ENCODE data around the gene TYROBP. TPM values are rescaled to one million over a fixed set of nuclear protein-coding genes. Genes with fewer than 3 reads are reported as not detected.

TYROBP gene
- total RNA-seq, 1 experiment from 2014 or later: not detected

- no peak overlapping the region for H3K23ac ChIP-seq (ENCODE audit: insufficient read length, low read depth, low read length)
- H3K36me3 Mint-ChIP-seq (ENCODE audit: insufficient read depth in 1 of 3, low read depth in 3 of 3): peaks cover under 1 to 10% (median 7%) of the 10 kb centered on the region in 3 experiments
- no peak overlapping the region for H4K5ac ChIP-seq (ENCODE audit: insufficient read length, low read depth, low read length)
- no peaks in the 10 kb centered on the region for H4K20me1 ChIP-seq (ENCODE audit: control insufficient read depth, insufficient read depth, insufficient read length)
- H3K79me2 ChIP-seq (ENCODE audit: insufficient read depth, low read length): no peaks in the 10 kb centered on the region
- no peak overlapping the region for H3K14ac ChIP-seq (ENCODE audit: insufficient read depth, low read length)
- no peak overlapping the region for H3K56ac ChIP-seq (ENCODE audit: insufficient read length, low read depth, low read length)
- no peak overlapping the region; a peak in 1 of 7 replicates for H3K27ac Mint-ChIP-seq
- H3K4me3 Mint-ChIP-seq: no peak overlapping the region; a peak in 1 of 5 replicates
- no peak overlapping the region for H2BK120ac ChIP-seq (ENCODE audit: low read depth, low read length, poor library complexity, severe bottlenecking)
- H3K9ac ChIP-seq (ENCODE audit: extremely low read depth, insufficient read length, low read length): no peak overlapping the region
- no peak overlapping the region for H3T11ph ChIP-seq (ENCODE audit: low read length)
- WGBS (ENCODE audit: extremely low coverage, insufficient read length, low lambda C conversion rate): no CpG with 5 or more reads among the region's 2 CpGs
- no peaks in the 10 kb centered on the region for H3K79me1 ChIP-seq (ENCODE audit: insufficient read depth, low read depth, low read length, poor library complexity, severe bottlenecking)
- H3K23me2 ChIP-seq (ENCODE audit: insufficient read length, low read depth, low read length, poor library complexity, severe bottlenecking): no peaks in the 10 kb centered on the region
- no peaks in the 10 kb centered on the region for H3K9me3 Mint-ChIP-seq
- TF ChIP-seq CTCF (conservative IDR thresholded peaks at IDR 0.05): no peak
- no peak overlapping the region for H2BK5ac ChIP-seq (ENCODE audit: insufficient read length, low read length)
- no peaks in the 10 kb centered on the region for H3K27me3 ChIP-seq (ENCODE audit: insufficient read depth, low read length)
- no peak overlapping the region for H3K4ac ChIP-seq (ENCODE audit: low read depth, low read length)
- peaks cover 13 to 18% of the 10 kb centered on the region in 2 experiments for H3K4me1 Mint-ChIP-seq
- H2BK20ac ChIP-seq (ENCODE audit: low read depth, low read length, poor library complexity, severe bottlenecking): no peak overlapping the region
- H2AK5ac ChIP-seq (ENCODE audit: insufficient read length, low read length): no peak overlapping the region
- no peak overlapping the region for H3K4me2 ChIP-seq (ENCODE audit: insufficient read depth, insufficient read length, low read length)
- H4K8ac ChIP-seq (replicated peaks; ENCODE audit: insufficient read length, low read depth, low read length): no peak overlapping the region
- no peaks in the 10 kb centered on the region for H3K4me1 ChIP-seq (ENCODE audit: insufficient read depth, low read length)
- no peak overlapping the region for H2AFZ ChIP-seq (ENCODE audit: low read length)
- H2BK15ac ChIP-seq (ENCODE audit: low read depth, low read length): no peak overlapping the region
- no peak overlapping the region for H3K27ac ChIP-seq (ENCODE audit: insufficient read length, low read depth, low read length)
- peaks cover 11% of the 10 kb centered on the region for H3K27me3 Mint-ChIP-seq (ENCODE audit: low read depth)
- no peak overlapping the region for H2BK12ac ChIP-seq (ENCODE audit: insufficient read length, low read depth, low read length)
- no peaks in the 10 kb centered on the region for H3K9me3 ChIP-seq (ENCODE audit: control insufficient read depth, low read depth, low read length)
- no peak for DNase-seq
- no peak overlapping the region for H3K18ac ChIP-seq (ENCODE audit: insufficient read length, low read depth, low read length)
- H4K91ac ChIP-seq (ENCODE audit: insufficient read length, low read depth, low read length): no peak overlapping the region
Observed at GRCh38 chr19:35949131-35949530, 41.0 kb upstream of the TYROBP start.
